GM12892 (cell line): ENCODE data around the gene NDEL1.

ENCODE experiments used
- POLR2A ChIP-seq: IDR thresholded peaks from 2 replicates; pipeline ENCODE4 v1.6.1; 2011; ENCODE audit warnings: low read depth, low read length, control low read depth
- POLR2AphosphoS5 ChIP-seq: IDR thresholded peaks from 2 replicates; pipeline ENCODE4 v1.6.1; 2011; ENCODE audit warnings: low read depth, low read length, control low read depth
- TAF1 ChIP-seq: IDR thresholded peaks from 2 replicates; pipeline ENCODE4 v1.6.1; 2011; ENCODE audit warnings: low read depth, mild to moderate bottlenecking, control low read depth, low read length, borderline replicate concordance

- no peak for TF ChIP-seq POLR2AphosphoS5
- no peak for TF ChIP-seq POLR2A
- no peak for TF ChIP-seq TAF1
Measured at GRCh38 chr17:8412089-8412488, 23.6 kb upstream of the NDEL1 start.
